HCT116 (cell line): ENCODE measurements around the gene PRKCZ. TPM values are rescaled to one million over a fixed set of nuclear protein-coding genes. Genes with fewer than 3 reads are reported as not detected.
A peak's percentile ranks its signal among the peaks of the same experiment; 100 is the strongest.

Source experiments
- ATAC-seq: fragments of 200-7000 bp; cut with Tn5 transposase; 2 replicates; pipeline ENCODE4 v1.9.1; 2020; ENCODE audit warnings: mild to moderate bottlenecking, moderate library complexity
- BruUV-seq: library from RNA; stranded (reverse); fragments of 400-500 nt; replicated peaks from 2 replicates; lab custom pipeline; 2021; lab: Mats Ljungman, UMichigan
- CTCF ChIA-PET: fragments of 300-600 bp; sonication (Branson Sonifier 250); formaldehyde crosslinking; loops from one replicate; lab custom pipeline; 2021; ENCODE audit warnings: antibody characterized with exemption; lab: Charles Lee
- POLR2A ChIA-PET: fragments of 300-600, 350-600 bp; sonication (Branson Sonifier 250); formaldehyde crosslinking; loops from one replicate; lab custom pipeline; 2021; ENCODE audit warnings: antibody characterized with exemption; lab: Charles Lee
- RAD21 ChIA-PET, 2 experiments: fragments of 300-600 bp; sonication (Branson Sonifier 250); formaldehyde crosslinking; loops; one replicate each; lab custom pipeline; 2023; ENCODE audit warnings: low total read pairs in 2 of 2; ENCODE audit not compliant: uncharacterized antibody in 2 of 2, unreplicated experiment in 2 of 2, low non-redundant PET in 1 of 2; lab: Charles Lee
- DNase-seq: peaks from one replicate; pipeline ENCODE4 v3.0.0-alpha.2; 2010; ENCODE audit warnings: low read depth, low spot score
- H2AFZ ChIP-seq: fragments of 200-600 bp; shearing (Covaris generic), sonication (generic); 2 replicates; pipeline ENCODE4 v1.6.1; 2017; ENCODE audit warnings: low read depth, mixed run types, mixed read lengths, antibody characterized with exemption, low read length; ENCODE audit not compliant: poor library complexity, severe bottlenecking
- H3K27ac ChIP-seq: 2 replicates; pipeline ENCODE4 v1.5.1; 2012; ENCODE audit warnings: low read depth, low read length
- H3K27me3 ChIP-seq: fragments of 200-600 bp; sonication (generic); 2 replicates; pipeline ENCODE4 v1.6.1; 2016; ENCODE audit warnings: mixed run types, low read length, mixed read lengths; ENCODE audit not compliant: insufficient read depth
- H3K36me3 ChIP-seq, 2 experiments: fragments of 200-500 bp in 1 of 2; fragments of 200-600 bp in 1 of 2; sonication (Bioruptor generic) in 1 of 2; sonication (generic) in 1 of 2; 2 replicates each; pipeline versions ENCODE4 v1.5.1 to v1.6.1; 2014 to 2016; ENCODE audit warnings: low read length in 2 of 2, inconsistent platforms in 1 of 2, mixed read lengths in 1 of 2, mixed run types in 1 of 2; ENCODE audit not compliant: insufficient read depth in 2 of 2, control insufficient read depth in 1 of 2
- H3K4me1 ChIP-seq, 2 experiments: fragments of 200-600 bp in 1 of 2; sonication (generic) in 1 of 2; 2 replicates each; pipeline versions ENCODE4 v1.5.1 to v1.6.1; 2012 to 2017; ENCODE audit warnings: low read length in 2 of 2, inconsistent platforms in 1 of 2, mild to moderate bottlenecking in 1 of 2, mixed read lengths in 1 of 2, mixed run types in 1 of 2, moderate library complexity in 1 of 2; ENCODE audit not compliant: insufficient read depth in 2 of 2, control insufficient read depth in 1 of 2
- H3K4me2 ChIP-seq: fragments of 200-600 bp; sonication (generic); 2 replicates; pipeline ENCODE4 v1.6.1; 2017; ENCODE audit warnings: mixed run types, low read length, mixed read lengths
- H3K4me3 ChIP-seq, 2 experiments: fragments of 200-600 bp in 1 of 2; sonication (generic) in 1 of 2; replicated peaks in 1 of 2; 2 replicates each; pipeline ENCODE4 v1.5.1; 2011 to 2016; ENCODE audit warnings: low read length in 2 of 2, control low read depth in 1 of 2, low read depth in 1 of 2, mild to moderate bottlenecking in 1 of 2, mixed read lengths in 1 of 2, mixed run types in 1 of 2
- H3K79me2 ChIP-seq: fragments of 200-600 bp; sonication (generic); 2 replicates; pipeline ENCODE4 v1.6.1; 2017; ENCODE audit warnings: mild to moderate bottlenecking, mixed run types, low read length, moderate library complexity, mixed read lengths; ENCODE audit not compliant: insufficient read depth
- H3K9ac ChIP-seq: fragments of 200-600 bp; sonication (generic); 2 replicates; pipeline ENCODE4 v1.6.1; 2016; ENCODE audit warnings: low read length, mixed read lengths
- H3K9me2 ChIP-seq: fragments of 200-600 bp; sonication (generic), shearing (Covaris generic); 2 replicates; pipeline ENCODE4 v1.6.1; 2017; ENCODE audit warnings: mixed run types, mild to moderate bottlenecking, moderate library complexity; ENCODE audit not compliant: insufficient read depth
- H3K9me3 ChIP-seq, 2 experiments: fragments of 200-500 bp in 1 of 2; fragments of 200-600 bp in 1 of 2; sonication (Bioruptor generic) in 1 of 2; sonication (generic) in 1 of 2; 2 replicates each; pipeline ENCODE4 v1.6.1; 2014 to 2017; ENCODE audit warnings: low read length in 2 of 2, mixed read lengths in 2 of 2, inconsistent platforms in 1 of 2, low read depth in 1 of 2, mild to moderate bottlenecking in 1 of 2, mixed run types in 1 of 2, moderate library complexity in 1 of 2; ENCODE audit not compliant: control insufficient read depth in 1 of 2, insufficient read depth in 1 of 2
- H4K20me1 ChIP-seq: fragments of 200-600 bp; sonication (generic), shearing (Covaris generic); 2 replicates; pipeline ENCODE4 v1.6.1; 2017; ENCODE audit warnings: mixed run types, mild to moderate bottlenecking, moderate library complexity; ENCODE audit not compliant: insufficient read depth
- ATF3 ChIP-seq: IDR thresholded peaks from 2 replicates; pipeline ENCODE4 v1.6.1; 2012
- CBX3 ChIP-seq: IDR thresholded peaks from 2 replicates; pipeline ENCODE4 v1.6.1; 2012; ENCODE audit warnings: low read depth
- MAX ChIP-seq: IDR thresholded peaks from 2 replicates; pipeline ENCODE4 v1.6.1; 2012
- POLR2A ChIP-seq: IDR thresholded peaks from 2 replicates; pipeline ENCODE4 v1.7.0; 2011; ENCODE audit warnings: borderline replicate concordance; ENCODE audit not compliant: insufficient read depth, insufficient read length; ENCODE audit errors: extremely low read depth
- POLR2AphosphoS5 ChIP-seq: IDR thresholded peaks from 2 replicates; pipeline ENCODE4 v1.6.1; 2011; ENCODE audit warnings: mild to moderate bottlenecking, low read depth, low read length, moderate library complexity
- SIN3A ChIP-seq: IDR thresholded peaks from 2 replicates; pipeline ENCODE4 v1.6.1; 2012; ENCODE audit warnings: low read depth
- SP1 ChIP-seq: IDR thresholded peaks from 2 replicates; pipeline ENCODE4 v1.6.1; 2012; ENCODE audit warnings: low read depth
- SRF ChIP-seq: IDR thresholded peaks from 2 replicates; pipeline ENCODE4 v1.6.1; 2012; ENCODE audit warnings: low read depth
- ZFX ChIP-seq: fragments of 450-650 bp; IDR thresholded peaks from 2 replicates; pipeline ENCODE4 v1.6.1; 2017
- ZNF274 ChIP-seq: fragments of 200-500 bp; sonication (Bioruptor generic); IDR thresholded peaks from 2 replicates; pipeline ENCODE4 v1.6.1; 2014; ENCODE audit warnings: mild to moderate bottlenecking, low read depth, low read length, inconsistent platforms
- intact Hi-C: fragments of 100-400 bp; cut with micrococcal nuclease; formaldehyde crosslinking; loops from 2 replicates; pipeline ENCODE4 v1.10.0; 2022
- total RNA-seq: library from RNA; stranded (reverse); gene quantifications from one replicate; pipeline ENCODE4 v1.2.1, GENCODE V29; 2021; ENCODE audit not compliant: unreplicated experiment

PRKCZ gene
- total RNA-seq, 1 experiment from 2014 or later, result 46.8 TPM

- ChIA-PET CTCF (no interaction called here), POLR2A (interaction anchor here (0.6 to 1.0 kb wide), 3 partner anchors 21 to 38 kb away, joined by 3 to 4 read pairs (median 3); no protein-coding TSS in a partner anchor), RAD21 (no interaction called here)
- BruUV-seq, result no TSS peak
- peaks cover 0 to 3% of the 10 kb centered on the region in 2 experiments; a peak in 1 of 4 replicates for H3K36me3 ChIP-seq
- H3K4me3 ChIP-seq, result peak overlapping the region; percentile 66 to 71
- peak overlapping the region; percentile 91 for H3K9ac ChIP-seq
- peak overlapping the region; percentile 98 for H3K27ac ChIP-seq
- H3K4me1 ChIP-seq, result peaks cover 23 to 37% of the 10 kb centered on the region in 2 experiments
- intact Hi-C loops, result no loop called here
- ATAC-seq (peak; percentile 97), DNase-seq (peak; percentile 91)
- H3K9me3 ChIP-seq, result no peaks in the 10 kb centered on the region
- TF ChIP-seq MAX, result peak; percentile 37
- no peak for TF ChIP-seq ZNF274
- no peak for TF ChIP-seq CBX3
- TF ChIP-seq SIN3A, result peak; percentile 37; the same call in 1 of the 2 replicates
- TF ChIP-seq POLR2A, result peak; percentile 42
- TF ChIP-seq ZFX, result peak; percentile 76; the same call in 1 of the 2 replicates
- no peaks in the 10 kb centered on the region for H3K9me2 ChIP-seq
- peak overlapping the region; percentile 85 for H3K4me2 ChIP-seq
- peaks cover 25% of the 10 kb centered on the region; the same call in 1 of the 2 replicates for H4K20me1 ChIP-seq
- H2AFZ ChIP-seq, result no peak overlapping the region
- no peaks in the 10 kb centered on the region for H3K27me3 ChIP-seq
- peaks cover 39% of the 10 kb centered on the region for H3K79me2 ChIP-seq
Measured at GRCh38 chr1:2227346-2228156, 177.3 kb downstream of the PRKCZ start.

GRCh38 chr1:2228157-2228594 lies 178.0 kb downstream of the PRKCZ start, which contains the start of gene SKI:
Gene SKI (plus strand): TSS chr1:2228319. CDS start chr1:2228767, 448 bp downstream.
- Histone ChIP-seq H3K4me2 (peak within 1 kb of the TSS; percentile 95), H3K27ac (peak within 1 kb of the TSS; percentile 98), H3K9me2 (no peaks in the 10 kb centered on the region), H2AFZ (no peak within 1 kb of the TSS), H3K9me3 (no peaks in the 10 kb centered on the region), H3K27me3 (no peaks in the 10 kb centered on the region), H3K36me3 (peaks cover 0 to 3% of the 10 kb centered on the region in 2 experiments; a peak in 1 of 4 replicates), H3K4me1 (peaks cover 23 to 37% of the 10 kb centered on the region in 2 experiments), H3K9ac (peak within 1 kb of the TSS; percentile 91), H3K79me2 (peaks cover 45% of the 10 kb centered on the region), H4K20me1 (peaks cover 28% of the 10 kb centered on the region; the same call in 1 of the 2 replicates), H3K4me3 (peak within 1 kb of the TSS; percentile 66 to 71)
- ChIA-PET RAD21 (no interaction called here), CTCF (no interaction called here), POLR2A (interaction anchor here (1.0 kb wide), 1 partner anchor 29 kb away, joined by 4 read pairs; no protein-coding TSS in a partner anchor)
- ATAC-seq, result no peak; the same call in 1 of the 2 replicates
- intact Hi-C loops, result no loop called here
- no TSS peak for BruUV-seq
- TF ChIP-seq SP1 (no peak), POLR2AphosphoS5 (no peak), SRF (no peak), ATF3 (no peak)
- no peak for DNase-seq
